ENCODE measurements around the gene MAP4K3.

DNA sequence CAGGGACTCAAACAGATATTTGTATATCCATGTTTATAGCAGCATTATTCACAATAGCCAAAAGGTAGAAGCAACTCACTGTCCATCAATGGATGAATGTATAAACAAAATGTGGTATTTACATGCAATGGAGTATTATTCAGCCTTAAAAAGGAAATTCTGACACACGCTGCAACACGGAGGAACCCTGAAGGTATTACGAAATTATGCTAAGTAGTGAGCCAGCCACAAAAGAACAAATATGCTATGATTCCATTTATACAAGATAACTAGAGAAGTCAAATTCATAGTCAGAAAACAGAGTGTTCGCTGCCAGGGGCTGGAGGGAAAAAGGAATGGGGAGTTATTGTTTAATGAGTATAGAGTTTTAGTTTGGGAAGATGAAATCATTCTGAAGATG lies 132.4 kb downstream of the MAP4K3 start:
- TF ChIP-seq CTCF (IDR thresholded peaks at IDR 0.05), result no peak
- TF ChIP-seq POLR2A (IDR thresholded peaks at IDR 0.05), result no peak

Measured in thyroid gland (tissue), 4 donors.